PFSK-1 (cell line): ENCODE data around the gene MAFG. TPM values are rescaled to one million over a fixed set of nuclear protein-coding genes. Genes with fewer than 3 reads are reported as not detected.

ENCODE experiments used
- FOXP2 ChIP-seq: optimal IDR thresholded peaks from 2 replicates; pipeline ENCODE3; 2011; ENCODE audit warnings: borderline replicate concordance, control low read depth, inconsistent platforms; ENCODE audit not compliant: insufficient read depth; ENCODE audit errors: extremely low read length, extremely low read depth
- POLR2AphosphoS5 ChIP-seq: IDR thresholded peaks from 2 replicates; pipeline ENCODE4 v1.6.1; 2012; ENCODE audit warnings: low read depth, mild to moderate bottlenecking, control low read depth, low read length, moderate library complexity
- REST ChIP-seq, 2 experiments: IDR thresholded peaks; 2 replicates each; pipeline versions ENCODE4 v1.6.1 to v1.8.0; 2011 to 2012; ENCODE audit warnings: low read depth in 2 of 2, low read length in 2 of 2, control low read depth in 1 of 2, inconsistent platforms in 1 of 2, mild to moderate bottlenecking in 1 of 2, moderate library complexity in 1 of 2; ENCODE audit not compliant: insufficient read depth in 1 of 2
- SIN3A ChIP-seq: IDR thresholded peaks from 2 replicates; pipeline ENCODE4 v1.6.1; 2012; ENCODE audit warnings: mild to moderate bottlenecking, low read length, moderate library complexity, borderline replicate concordance; ENCODE audit not compliant: insufficient read depth
- TAF1 ChIP-seq: IDR thresholded peaks from 2 replicates; pipeline ENCODE4 v1.6.1; 2012; ENCODE audit warnings: low read length, control low read depth, borderline replicate concordance; ENCODE audit not compliant: insufficient read depth
- polyA plus RNA-seq: library from polyadenylated mRNA; unstranded; fragments of >200 nt; gene quantifications from one replicate; pipeline ENCODE4 v1.2.1, GENCODE V29; 2012; ENCODE audit warnings: low read depth, missing spikeins; ENCODE audit not compliant: insufficient read length

The MAFG gene
- polyA plus RNA-seq, result 98.7 TPM

- TF ChIP-seq TAF1 (no peak), POLR2AphosphoS5 (peak; percentile 60; the same call in 1 of the 2 replicates), REST (IDR thresholded peaks at IDR 0.05; ENCODE audit: insufficient read depth in 1 of 2, low read depth in 2 of 2, low read length in 2 of 2) (no peak), FOXP2 (no peak), SIN3A (peak; percentile 82; the same call in 1 of the 2 replicates)
These were observed at the start of gene MAFG for GRCh38 chr17:81927653-81928543. TSS of gene MAFG (minus strand) at chr17:81927735. CDS start at chr17:81923185, 4,550 bp downstream.

- no peak for TF ChIP-seq TAF1
- no peak for TF ChIP-seq SIN3A
- TF ChIP-seq REST (IDR thresholded peaks at IDR 0.05; ENCODE audit: insufficient read depth in 1 of 2, low read depth in 2 of 2, low read length in 2 of 2), result no peak
- TF ChIP-seq POLR2AphosphoS5, result no peak
- TF ChIP-seq FOXP2, result no peak
These were observed 49.0 kb upstream of the MAFG start for GRCh38 chr17:81976332-81977210.

GRCh38 chr17:81973432-81973831 lies 45.9 kb upstream of the MAFG start:
- TF ChIP-seq SIN3A (no peak), TAF1 (no peak), FOXP2 (no peak), REST (IDR thresholded peaks at IDR 0.05; ENCODE audit: insufficient read depth in 1 of 2, low read depth in 2 of 2, low read length in 2 of 2) (no peak), POLR2AphosphoS5 (no peak)

GRCh38 chr17:81968850-81969812 lies 41.6 kb upstream of the MAFG start:
- TF ChIP-seq FOXP2 (no peak), POLR2AphosphoS5 (no peak), SIN3A (no peak), TAF1 (no peak), REST (IDR thresholded peaks at IDR 0.05; ENCODE audit: insufficient read depth in 1 of 2, low read depth in 2 of 2, low read length in 2 of 2) (no peak)
